HepG2 (cell line): ENCODE measurements around the gene SCO1. TPM values are rescaled to one million over a fixed set of nuclear protein-coding genes. Genes with fewer than 3 reads are reported as not detected.

Experiments
- BRF2 ChIP-seq: sonication (generic); formaldehyde crosslinking; IDR thresholded peaks from 2 replicates; pipeline ENCODE4 v1.8.1; 2022; ENCODE audit warnings: mild to moderate bottlenecking, missing genetic modification reagents
- CAMTA2 ChIP-seq: sonication (generic); formaldehyde crosslinking; IDR thresholded peaks from 2 replicates; pipeline ENCODE4 v1.4.0; 2020; ENCODE audit warnings: mild to moderate bottlenecking, missing genetic modification reagents, borderline replicate concordance
- DNMT1 ChIP-seq: sonication (generic); formaldehyde crosslinking; IDR thresholded peaks from 2 replicates; pipeline ENCODE4 v1.5.1; 2020; ENCODE audit warnings: mild to moderate bottlenecking, missing genetic modification reagents
- ELF3 ChIP-seq: IDR thresholded peaks from 2 replicates; pipeline ENCODE4 v1.6.1; 2016; ENCODE audit warnings: missing genetic modification reagents, missing compliant biosample characterization
- ETV5 ChIP-seq: IDR thresholded peaks from 2 replicates; pipeline ENCODE4 v1.6.1; 2018; ENCODE audit warnings: missing biosample characterization, missing genetic modification reagents, inconsistent platforms, borderline replicate concordance
- FUBP1 ChIP-seq: sonication (generic); formaldehyde crosslinking; IDR thresholded peaks from 2 replicates; pipeline ENCODE4 v1.5.1; 2020; ENCODE audit warnings: missing genetic modification reagents, mild to moderate bottlenecking, borderline replicate concordance
- GPN1 ChIP-seq: sonication (generic); formaldehyde crosslinking; IDR thresholded peaks from 2 replicates; pipeline ENCODE4 v1.5.1; 2020; ENCODE audit warnings: missing genetic modification reagents, borderline replicate concordance
- HCFC1 ChIP-seq: fragments of 150-350 bp; IDR thresholded peaks from 2 replicates; pipeline ENCODE4 v1.6.1; 2014; ENCODE audit warnings: low read depth, low read length
- HHEX ChIP-seq: IDR thresholded peaks from 2 replicates; pipeline ENCODE4 v1.6.1; 2016; ENCODE audit warnings: control low read depth
- HOXA7 ChIP-seq: sonication (generic); formaldehyde crosslinking; IDR thresholded peaks from 2 replicates; pipeline ENCODE4 v1.8.1; 2022; ENCODE audit warnings: mild to moderate bottlenecking, missing genetic modification reagents, moderate library complexity
- MTA1 ChIP-seq: sonication (generic); formaldehyde crosslinking; IDR thresholded peaks from 2 replicates; pipeline ENCODE4 v1.4.0; 2020; ENCODE audit warnings: missing genetic modification reagents, mild to moderate bottlenecking, borderline replicate concordance
- NFRKB ChIP-seq: fragments of 450-650 bp; IDR thresholded peaks from 2 replicates; pipeline ENCODE4 v1.6.1; 2017
- NR0B2 ChIP-seq: sonication (generic); formaldehyde crosslinking; IDR thresholded peaks from 2 replicates; pipeline ENCODE4 v1.4.0; 2020; ENCODE audit warnings: mild to moderate bottlenecking, missing genetic modification reagents
- SMAD9 ChIP-seq: sonication (generic); formaldehyde crosslinking; IDR thresholded peaks from 2 replicates; pipeline ENCODE4 v1.5.1; 2020; ENCODE audit warnings: mild to moderate bottlenecking, missing genetic modification reagents
- TMF1 ChIP-seq: sonication (generic); formaldehyde crosslinking; IDR thresholded peaks from 2 replicates; pipeline ENCODE4 v1.8.1; 2022; ENCODE audit warnings: low read depth, missing genetic modification reagents
- XBP1 ChIP-seq: sonication (generic); formaldehyde crosslinking; IDR thresholded peaks from 2 replicates; pipeline ENCODE4 v1.5.0; 2020; ENCODE audit warnings: missing genetic modification reagents
- ZBTB34 ChIP-seq: sonication (generic); formaldehyde crosslinking; IDR thresholded peaks from 2 replicates; pipeline ENCODE4 v1.8.0; 2022; ENCODE audit warnings: mild to moderate bottlenecking, missing genetic modification reagents
- ZBTB44 ChIP-seq: sonication (generic); formaldehyde crosslinking; IDR thresholded peaks from 2 replicates; pipeline ENCODE4 v1.4.0; 2020; ENCODE audit warnings: missing genetic modification reagents
- ZEB1 ChIP-seq: IDR thresholded peaks from 2 replicates; pipeline ENCODE4 v1.6.1; 2012; ENCODE audit warnings: mild to moderate bottlenecking, low read depth, inconsistent platforms; ENCODE audit not compliant: insufficient replicate concordance
- ZNF136 ChIP-seq: sonication (generic); formaldehyde crosslinking; IDR thresholded peaks from 2 replicates; pipeline ENCODE4 v1.8.1; 2022; ENCODE audit warnings: low read depth, mild to moderate bottlenecking, moderate library complexity, missing genetic modification reagents
- ZNF292 ChIP-seq: sonication (generic); formaldehyde crosslinking; IDR thresholded peaks from 2 replicates; pipeline ENCODE4 v1.8.1; 2022; ENCODE audit warnings: mild to moderate bottlenecking, low read depth, missing genetic modification reagents, borderline replicate concordance
- ZNF484 ChIP-seq: sonication (generic); formaldehyde crosslinking; IDR thresholded peaks from 2 replicates; pipeline ENCODE4 v1.5.1; 2020; ENCODE audit warnings: mild to moderate bottlenecking, low read depth, missing genetic modification reagents, borderline replicate concordance
- ZNF709 ChIP-seq: sonication (generic); formaldehyde crosslinking; IDR thresholded peaks from 2 replicates; pipeline ENCODE4 v1.5.0; 2020; ENCODE audit warnings: mild to moderate bottlenecking, missing genetic modification reagents
- polyA plus RNA-seq, 8 experiments: library from polyadenylated mRNA; depleted of rRNA in 3 of 8; stranded (reverse) in 7 of 8; unstranded in 1 of 8; fragments of >200 nt; fragmentation: Illumina TruSeq in 4 of 8; extraction: Trizol in 4 of 8; gene quantifications; 2 replicates each; pipeline versions ENCODE4 v1.2.1 to v1.2.3, GENCODE V29; 2011 to 2016; ENCODE audit warnings: low read depth in 4 of 8, missing spikeins in 1 of 8, mixed read lengths in 1 of 8; ENCODE audit not compliant: insufficient read depth in 1 of 8
- total RNA-seq, 5 experiments: library from RNA; depleted of rRNA; stranded (reverse); fragments of >200 nt; fragmentation: Illumina TruSeq; extraction: Trizol; gene quantifications; 2 replicates each; pipeline ENCODE4 v1.2.3, GENCODE V29; 2016; ENCODE audit warnings: low read depth in 1 of 5

The SCO1 gene
- total and polyA plus RNA-seq, 2 of the 13 experiments (the other 11 are each of a cell fraction or from before 2014, with no cell fraction given), result 11.4 to 50.3 TPM

- TF ChIP-seq MTA1 (CRISPR knock-in tag) (peak; percentile 85; the same call in 1 of the 2 replicates), ZBTB34 (CRISPR knock-in tag) (0 out of 2 replicates have a peak, but pooled peaks have one; percentile 36), FUBP1 (CRISPR knock-in tag) (0 out of 2 replicates have a peak, but pooled peaks have one; percentile 26), NFRKB (no peak), TMF1 (peak; percentile 70; the same call in 1 of the 2 replicates), ZNF292 (CRISPR knock-in tag) (no peak), ZEB1 (no peak), ZNF136 (no peak), SMAD9 (CRISPR knock-in tag) (no peak), ZBTB44 (CRISPR knock-in tag) (no peak), NR0B2 (no peak), HOXA7 (CRISPR knock-in tag) (no peak), CAMTA2 (0 out of 2 replicates have a peak, but pooled peaks have one; percentile 36), HHEX (CRISPR knock-in tag) (no peak), ZNF484 (CRISPR knock-in tag) (no peak), XBP1 (CRISPR knock-in tag) (no peak; the same call in 1 of the 2 replicates), ZNF709 (CRISPR knock-in tag) (peak; percentile 93), HCFC1 (peak; percentile 62), DNMT1 (no peak), ETV5 (CRISPR knock-in tag) (peak; percentile 84), GPN1 (CRISPR knock-in tag) (no peak), BRF2 (peak; percentile 91; the same call in 1 of the 2 replicates), ELF3 (CRISPR knock-in tag) (peak; percentile 75)
Measured at GRCh38 chr17:10697092-10698081, at the start of gene SCO1, which contains the start of gene ADPRM (continued).
